ENCODE measurements around the gene NCK2. TPM values are rescaled to one million over a fixed set of nuclear protein-coding genes. Genes with fewer than 3 reads are reported as not detected.

Gene NCK2
- total and polyA plus RNA-seq, 4 donors: 19.3 to 54.4 (median 33.9) TPM

DNA sequence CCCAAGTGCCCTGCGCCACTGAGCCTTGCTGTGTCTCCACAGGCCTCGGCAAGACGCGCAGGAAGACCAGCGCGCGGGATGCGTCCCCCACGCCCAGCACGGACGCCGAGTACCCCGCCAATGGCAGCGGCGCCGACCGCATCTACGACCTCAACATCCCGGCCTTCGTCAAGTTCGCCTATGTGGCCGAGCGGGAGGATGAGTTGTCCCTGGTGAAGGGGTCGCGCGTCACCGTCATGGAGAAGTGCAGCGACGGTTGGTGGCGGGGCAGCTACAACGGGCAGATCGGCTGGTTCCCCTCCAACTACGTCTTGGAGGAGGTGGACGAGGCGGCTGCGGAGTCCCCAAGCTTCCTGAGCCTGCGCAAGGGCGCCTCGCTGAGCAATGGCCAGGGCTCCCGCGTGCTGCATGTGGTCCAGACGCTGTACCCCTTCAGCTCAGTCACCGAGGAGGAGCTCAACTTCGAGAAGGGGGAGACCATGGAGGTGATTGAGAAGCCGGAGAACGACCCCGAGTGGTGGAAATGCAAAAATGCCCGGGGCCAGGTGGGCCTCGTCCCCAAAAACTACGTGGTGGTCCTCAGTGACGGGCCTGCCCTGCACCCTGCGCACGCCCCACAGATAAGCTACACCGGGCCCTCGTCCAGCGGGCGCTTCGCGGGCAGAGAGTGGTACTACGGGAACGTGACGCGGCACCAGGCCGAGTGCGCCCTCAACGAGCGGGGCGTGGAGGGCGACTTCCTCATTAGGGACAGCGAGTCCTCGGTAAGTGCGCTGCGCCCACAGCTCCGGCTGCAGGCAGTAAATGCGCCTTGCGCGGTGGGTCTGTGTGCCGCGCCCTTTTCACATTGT is 136.8 kb downstream of the NCK2 start:
- ATAC-seq (ENCODE audit: insufficient read depth, low FRiP score): no peak
- H3K9me3 ChIP-seq (ENCODE audit: control insufficient read depth in 4 of 4, insufficient read depth in 3 of 4, low read length in 3 of 4): peaks cover 0 to 5% (median 0%) of the 10 kb centered on the region in 4 donors
- H3K36me3 ChIP-seq (ENCODE audit: control insufficient read depth in 4 of 4, insufficient read depth in 4 of 4, low read length in 4 of 4): peaks cover 0 to 13% (median 7%) of the 10 kb centered on the region in 4 donors
- peaks cover 0 to 26% (median 13%) of the 10 kb centered on the region in 5 donors for H3K4me1 ChIP-seq (ENCODE audit: control insufficient read depth in 5 of 5, insufficient read depth in 5 of 5, low read length in 5 of 5)
- 98% methylated on average over 79 of the region's 79 CpGs for WGBS, 2 donors
- H3K27ac ChIP-seq (ENCODE audit: low read depth in 1 of 2, low read length in 1 of 2): no peak overlapping the region
- no peak overlapping the region for H3K4me3 ChIP-seq
- TF ChIP-seq, protein P1, sequence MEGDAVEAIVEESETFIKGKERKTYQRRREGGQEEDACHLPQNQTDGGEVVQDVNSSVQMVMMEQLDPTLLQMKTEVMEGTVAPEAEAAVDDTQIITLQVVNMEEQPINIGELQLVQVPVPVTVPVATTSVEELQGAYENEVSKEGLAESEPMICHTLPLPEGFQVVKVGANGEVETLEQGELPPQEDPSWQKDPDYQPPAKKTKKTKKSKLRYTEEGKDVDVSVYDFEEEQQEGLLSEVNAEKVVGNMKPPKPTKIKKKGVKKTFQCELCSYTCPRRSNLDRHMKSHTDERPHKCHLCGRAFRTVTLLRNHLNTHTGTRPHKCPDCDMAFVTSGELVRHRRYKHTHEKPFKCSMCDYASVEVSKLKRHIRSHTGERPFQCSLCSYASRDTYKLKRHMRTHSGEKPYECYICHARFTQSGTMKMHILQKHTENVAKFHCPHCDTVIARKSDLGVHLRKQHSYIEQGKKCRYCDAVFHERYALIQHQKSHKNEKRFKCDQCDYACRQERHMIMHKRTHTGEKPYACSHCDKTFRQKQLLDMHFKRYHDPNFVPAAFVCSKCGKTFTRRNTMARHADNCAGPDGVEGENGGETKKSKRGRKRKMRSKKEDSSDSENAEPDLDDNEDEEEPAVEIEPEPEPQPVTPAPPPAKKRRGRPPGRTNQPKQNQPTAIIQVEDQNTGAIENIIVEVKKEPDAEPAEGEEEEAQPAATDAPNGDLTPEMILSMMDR (IDR thresholded peaks at IDR 0.05; ENCODE audit: control extremely low read depth, extremely low read depth): no peak
- DNase-seq: no peak
- H3K9ac ChIP-seq (ENCODE audit: insufficient read depth in 1 of 2, low read length in 2 of 2): no peak overlapping the region
- no peaks in the 10 kb centered on the region for H3K27me3 ChIP-seq (ENCODE audit: control insufficient read depth in 3 of 3, insufficient read depth in 3 of 3, low read length in 2 of 3)

DNA sequence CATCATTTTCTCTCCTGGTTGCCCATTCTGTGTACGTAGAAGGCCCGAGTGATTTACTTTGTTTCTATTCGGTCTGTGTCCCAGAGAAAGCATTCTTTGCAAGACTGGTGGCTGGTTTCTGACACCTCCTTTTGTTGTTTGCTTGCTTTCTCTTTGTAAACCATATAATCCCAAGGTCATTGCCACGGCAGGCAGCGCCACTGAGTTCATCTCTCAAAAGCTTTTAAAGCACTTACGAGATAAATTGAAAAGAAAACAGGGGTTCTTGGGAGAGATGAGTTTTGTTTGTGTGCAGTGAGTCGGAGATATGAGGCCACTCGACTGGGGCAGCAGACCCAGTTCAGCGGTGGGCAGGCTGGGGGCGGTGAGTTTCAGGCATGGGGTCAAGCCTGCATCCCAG is 137.6 kb downstream of the NCK2 start:
- Histone ChIP-seq H3K27me3 (ENCODE audit: control insufficient read depth in 3 of 3, insufficient read depth in 3 of 3, low read length in 2 of 3) (no peaks in the 10 kb centered on the region), H3K4me1 (ENCODE audit: control insufficient read depth in 5 of 5, insufficient read depth in 5 of 5, low read length in 5 of 5) (peaks cover 0 to 34% (median 15%) of the 10 kb centered on the region in 5 donors), H3K9me3 (ENCODE audit: control insufficient read depth in 4 of 4, insufficient read depth in 3 of 4, low read length in 3 of 4) (peaks cover 0 to 5% (median 0%) of the 10 kb centered on the region in 4 donors), H3K4me3 (no peak overlapping the region), H3K27ac (ENCODE audit: low read depth in 1 of 2, low read length in 1 of 2) (no peak overlapping the region), H3K36me3 (ENCODE audit: control insufficient read depth in 4 of 4, insufficient read depth in 4 of 4, low read length in 4 of 4) (peaks cover 0 to 13% (median 6%) of the 10 kb centered on the region in 4 donors), H3K9ac (ENCODE audit: insufficient read depth in 1 of 2, low read length in 2 of 2) (no peak overlapping the region)
- ATAC-seq (ENCODE audit: insufficient read depth, low FRiP score): no peak
- 86 to 91% methylated on average over 10 of the region's 10 CpGs for WGBS, 2 donors
- TF ChIP-seq, protein P1 (IDR thresholded peaks at IDR 0.05; ENCODE audit: control extremely low read depth, extremely low read depth): no peak
- DNase-seq: no peak

DNA sequence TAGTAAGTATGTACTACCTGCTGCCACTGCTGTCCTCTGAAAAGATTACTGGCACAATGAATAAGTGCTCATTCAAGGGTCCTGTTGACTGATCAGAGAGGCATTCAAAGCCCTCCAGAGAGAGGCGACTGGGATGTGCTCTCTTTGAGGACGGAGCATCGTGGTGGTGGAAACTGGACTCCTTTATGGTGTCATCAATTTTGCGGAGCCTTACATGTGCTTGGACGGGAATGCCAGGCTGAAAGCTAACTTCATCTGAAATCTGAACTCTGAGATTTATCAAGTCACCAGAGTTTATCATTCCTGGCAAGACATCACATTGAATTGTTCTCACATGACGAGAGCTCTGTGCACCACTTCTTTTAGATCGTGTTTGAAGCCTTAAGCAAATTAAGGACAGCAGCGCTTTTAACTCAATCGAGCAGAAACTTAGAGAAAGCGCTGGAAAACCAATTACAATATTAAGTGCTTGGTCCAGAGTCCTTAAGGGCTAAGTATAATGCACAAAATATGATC is 138.3 kb downstream of the NCK2 start:
- ATAC-seq (ENCODE audit: insufficient read depth, low FRiP score) (no peak), DNase-seq (no peak)
- no peak overlapping the region for H3K27ac ChIP-seq (ENCODE audit: low read depth in 1 of 2, low read length in 1 of 2)
- no peaks in the 10 kb centered on the region for H3K27me3 ChIP-seq (ENCODE audit: control insufficient read depth in 3 of 3, insufficient read depth in 3 of 3, low read length in 2 of 3)
- peaks cover 0 to 37% (median 15%) of the 10 kb centered on the region in 5 donors for H3K4me1 ChIP-seq (ENCODE audit: control insufficient read depth in 5 of 5, insufficient read depth in 5 of 5, low read length in 5 of 5)
- WGBS, 2 donors: 89 to 94% methylated on average over 10 of the region's 10 CpGs
- TF ChIP-seq, protein P1 (IDR thresholded peaks at IDR 0.05; ENCODE audit: control extremely low read depth, extremely low read depth): no peak
- H3K4me3 ChIP-seq: no peak overlapping the region
- H3K9me3 ChIP-seq (ENCODE audit: control insufficient read depth in 4 of 4, insufficient read depth in 3 of 4, low read length in 3 of 4): peaks cover 0 to 5% (median 0%) of the 10 kb centered on the region in 4 donors
- H3K36me3 ChIP-seq (ENCODE audit: control insufficient read depth in 4 of 4, insufficient read depth in 4 of 4, low read length in 4 of 4): peaks cover 0 to 13% (median 6%) of the 10 kb centered on the region in 4 donors
- H3K9ac ChIP-seq (ENCODE audit: insufficient read depth in 1 of 2, low read length in 2 of 2): no peak overlapping the region
